NCI-H1092 treated with DMSO at 0.1 percent for 48 hours (cell line): ENCODE data around the gene DDX23.
"Not testable (repeated sequence)": the region's sequence is repeated elsewhere in the genome, so short reads cannot be mapped to it uniquely, and the experiment has no call there.

Source experiments
- DNase-seq: peaks from one replicate; lab custom pipeline; 2025; lab: John Stamatoyannopoulos, UW

The DDX23 gene

DNA sequence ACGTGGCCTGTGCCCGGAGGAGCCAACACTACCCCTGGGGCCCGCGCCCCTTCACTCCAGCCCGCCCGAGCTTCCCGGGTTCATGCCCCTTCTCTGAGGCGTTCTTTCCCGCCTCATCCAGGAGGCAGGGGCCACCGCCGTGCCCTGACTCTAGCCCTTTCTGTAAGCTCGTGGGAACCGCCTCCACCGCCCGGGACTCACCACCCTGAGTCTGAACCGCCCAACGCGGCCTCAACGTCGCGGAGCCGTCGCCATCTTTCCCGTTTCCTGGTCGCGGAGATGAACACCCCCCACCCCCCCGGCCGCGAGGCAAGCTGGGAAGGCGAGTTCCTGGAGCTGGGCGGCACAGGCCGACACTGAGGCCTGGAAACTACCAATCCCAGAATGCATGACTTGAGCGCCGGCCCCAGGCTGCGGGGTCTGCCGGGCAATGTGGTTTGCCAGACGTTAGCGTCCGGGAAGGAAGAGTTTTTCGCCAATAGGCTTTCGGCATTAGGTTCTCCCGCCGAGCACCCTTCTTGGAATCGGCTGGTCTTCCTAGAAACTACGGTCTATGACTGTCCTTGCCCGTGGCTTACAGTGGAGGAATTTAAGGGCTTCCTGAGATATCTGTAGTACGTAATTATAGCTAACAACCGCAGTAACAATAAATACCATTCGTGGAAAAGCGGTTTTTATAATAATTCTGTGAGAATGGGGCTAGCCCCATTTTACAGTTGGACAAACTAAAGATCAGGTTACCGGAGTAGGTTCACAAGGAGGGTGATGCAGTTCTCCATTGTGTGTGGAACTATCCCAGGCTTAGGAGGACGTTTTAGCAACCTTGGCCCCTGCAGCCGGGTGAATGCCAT lies at the start of gene DDX23:
DDX23 (minus strand) TSS at position 281 of the 851 bp plus-strand sequence. CDS start 6,381 bp downstream, outside the sequence.
- peak; percentile 93 for DNase-seq

DNA sequence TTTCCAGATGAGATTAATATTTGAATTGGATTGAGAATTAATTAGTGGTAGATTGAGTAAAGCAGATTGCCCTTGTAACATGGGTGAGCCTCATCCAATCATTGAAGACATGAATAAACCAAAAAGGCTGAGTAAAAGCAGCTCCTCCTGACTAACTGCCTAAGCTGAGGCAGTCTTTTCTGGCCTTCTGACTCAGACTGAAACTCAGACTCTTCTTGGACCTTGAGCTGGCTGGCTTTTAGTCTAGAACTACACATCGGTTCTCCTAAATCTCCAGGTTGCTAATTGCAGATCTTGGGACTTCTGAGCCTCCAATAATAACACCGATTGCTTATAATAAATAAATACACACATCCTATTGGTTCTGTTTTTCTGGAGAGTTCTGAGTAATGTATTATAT lies 49.3 kb upstream of the DDX23 start:
- DNase-seq = no peak

DNA sequence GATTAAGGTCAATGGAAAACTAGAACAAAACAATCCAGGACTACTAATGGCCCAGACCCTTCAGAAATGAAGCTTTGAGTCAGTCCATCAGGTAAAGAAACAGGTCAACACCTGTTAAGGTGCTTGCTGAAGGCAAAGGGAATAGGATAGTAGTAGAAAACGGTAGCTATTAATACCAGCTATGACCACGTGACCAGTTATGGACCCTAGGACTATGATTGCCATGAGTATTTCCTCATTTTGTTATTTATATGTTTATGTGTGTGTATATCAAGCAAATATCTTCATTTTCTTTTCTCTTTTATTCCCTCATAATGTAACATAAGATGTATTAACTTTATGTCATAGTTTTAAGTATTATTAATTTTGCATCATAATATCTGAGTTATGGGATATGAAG lies 47.7 kb upstream of the DDX23 start:
- DNase-seq = no peak

DNA sequence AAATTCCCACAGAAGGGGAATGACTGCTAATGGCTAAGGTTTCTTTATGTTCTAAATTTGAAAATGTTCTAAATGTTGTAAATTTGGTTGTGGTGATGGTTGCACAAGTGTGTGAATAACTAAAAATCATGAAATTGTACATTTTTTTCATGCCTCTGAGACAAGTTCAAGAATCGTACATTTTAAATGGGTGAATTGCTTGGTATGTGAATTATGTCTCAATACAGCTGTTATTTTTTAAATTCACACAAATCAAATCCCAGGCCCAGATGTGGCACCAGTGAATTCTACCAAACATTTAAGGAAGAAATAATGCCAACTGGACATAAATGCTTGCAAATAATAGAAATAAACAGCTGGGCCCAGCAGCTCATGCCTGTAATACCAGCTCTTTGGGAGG lies 42.3 kb upstream of the DDX23 start:
- DNase-seq = no peak

DNA sequence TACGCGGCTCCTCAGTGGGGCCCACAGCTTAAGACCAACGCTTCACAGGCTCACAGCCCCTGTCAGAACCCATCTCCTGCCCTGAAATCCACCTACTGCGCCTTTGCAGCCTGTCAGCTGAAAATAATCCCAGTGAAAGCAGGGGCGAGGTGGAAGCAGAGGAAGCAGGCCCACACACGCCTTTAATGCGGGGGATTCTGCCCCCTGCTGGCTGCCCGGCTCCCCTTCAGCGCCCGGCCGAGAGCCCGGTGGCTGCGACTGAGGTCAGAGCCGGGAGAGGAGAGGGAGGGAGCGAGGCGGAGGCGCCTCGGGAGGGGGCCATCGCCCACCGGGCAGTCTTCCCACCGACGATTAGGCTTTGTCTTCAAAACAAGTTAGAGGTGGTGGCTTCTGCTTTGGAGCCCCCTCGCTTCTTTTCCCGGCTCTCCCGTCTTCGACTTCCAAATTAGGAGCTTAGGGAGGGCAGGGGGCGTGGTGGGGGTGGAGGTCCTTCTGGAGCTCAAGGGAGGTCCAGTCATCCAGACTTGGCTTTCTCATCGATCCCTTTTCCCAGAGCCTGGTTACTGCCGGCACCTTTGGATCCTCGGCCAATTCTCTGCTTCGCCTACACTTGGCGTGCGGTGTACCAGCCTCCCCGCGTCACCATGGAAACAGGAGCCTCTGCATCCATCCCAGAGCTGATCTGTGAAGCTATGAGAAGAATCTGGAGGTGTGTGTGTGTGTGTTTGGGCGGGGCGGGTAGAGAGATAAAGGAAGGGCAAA lies 38.9 kb upstream of the DDX23 start:
- peak; percentile 31 for DNase-seq

DNA sequence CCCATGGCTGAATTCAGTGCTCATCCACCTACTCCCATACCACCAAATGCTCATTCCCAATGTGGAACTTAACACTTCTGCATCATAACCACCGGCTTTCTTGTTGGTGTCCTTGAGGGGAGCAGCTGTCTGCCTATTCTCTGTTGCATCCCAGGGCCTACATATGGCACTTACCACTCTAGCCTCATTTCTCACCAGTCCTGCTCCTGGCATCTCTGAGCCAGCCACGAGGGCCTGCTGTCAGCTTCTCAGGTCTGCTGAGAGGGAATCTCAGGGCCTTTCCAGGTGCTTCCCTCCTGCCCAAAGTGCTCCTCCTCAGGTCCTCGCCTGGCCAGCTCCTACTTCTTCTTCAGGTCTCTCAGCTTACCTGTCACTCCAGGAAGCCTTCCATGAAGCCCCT lies 37.7 kb upstream of the DDX23 start:
- DNase-seq = no peak

DNA sequence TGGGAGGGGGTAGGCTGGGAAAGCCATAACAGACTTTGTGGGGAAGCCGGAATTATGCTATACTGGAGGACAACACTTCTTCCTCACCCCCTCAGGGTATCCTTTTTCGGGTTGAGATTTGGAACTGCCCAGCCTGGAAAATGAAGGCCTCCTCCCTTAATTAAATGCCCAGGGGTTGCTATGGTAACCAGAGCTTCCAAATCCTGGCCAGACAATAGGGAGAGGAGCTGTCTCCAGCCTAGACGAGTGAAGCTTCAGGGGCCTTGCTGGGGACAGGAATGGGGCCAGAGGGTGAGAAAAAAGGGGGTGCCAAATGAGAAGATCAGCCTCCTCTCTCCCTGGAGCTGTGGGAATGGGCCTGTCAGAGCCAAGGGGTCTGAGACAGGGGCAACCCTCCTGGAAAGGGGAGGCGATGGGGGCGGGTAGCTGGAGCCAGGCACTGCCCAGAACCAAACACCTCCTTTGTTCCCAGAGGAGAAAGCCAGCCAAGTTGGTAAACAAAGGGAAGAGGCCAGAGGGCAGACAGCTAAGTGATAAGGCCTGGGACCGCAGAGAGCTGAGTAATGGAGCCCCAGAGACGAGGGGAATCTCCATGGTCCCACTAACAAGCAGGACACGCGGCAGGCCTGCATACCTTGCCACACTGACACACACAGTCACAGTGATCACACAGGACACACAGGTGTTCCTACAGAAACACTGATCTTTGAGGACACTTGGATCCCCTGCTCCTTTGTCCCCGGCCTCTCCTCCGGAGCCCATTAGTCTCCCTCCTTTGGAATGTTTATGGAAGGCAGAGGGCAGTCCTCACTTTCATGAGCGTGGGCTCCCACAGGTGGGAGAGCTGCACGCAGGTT lies 31.6 kb upstream of the DDX23 start:
- DNase-seq = peak; percentile 0

DNA sequence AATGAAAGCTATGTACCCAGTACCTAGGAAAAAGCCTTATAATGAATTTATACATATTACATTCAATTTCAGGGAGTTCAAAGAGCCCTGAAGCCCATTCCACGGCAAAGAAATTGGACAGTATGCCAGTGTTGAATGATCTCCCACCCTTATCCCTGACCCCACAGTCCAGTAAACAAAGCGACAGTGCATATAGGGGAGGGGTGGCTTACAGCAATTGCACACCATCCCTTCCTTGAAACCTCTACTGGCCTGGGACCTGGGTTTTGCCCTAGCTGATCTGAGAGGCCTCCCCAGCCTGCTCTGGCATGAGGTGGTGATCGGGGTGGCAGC lies 31.0 kb upstream of the DDX23 start:
- DNase-seq = no peak

DNA sequence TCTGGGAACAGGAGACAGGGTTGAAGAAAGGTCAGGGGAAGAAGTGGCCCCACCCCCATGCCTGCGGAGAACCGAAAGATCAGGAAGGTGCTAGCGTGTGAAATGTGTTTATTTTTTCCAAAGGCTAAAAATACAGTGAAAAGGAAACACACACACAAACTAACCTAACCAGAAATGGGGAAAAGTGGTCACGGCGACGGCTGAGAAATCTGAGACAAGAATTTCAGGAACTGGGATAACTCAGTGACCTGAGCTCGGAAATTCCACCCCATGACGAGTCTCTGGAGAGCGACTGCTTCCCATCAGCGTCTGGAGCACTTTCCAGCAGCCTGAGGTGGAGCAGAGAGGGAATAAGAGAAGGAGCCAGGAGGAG lies 30.3 kb upstream of the DDX23 start:
- no peak for DNase-seq

DNA sequence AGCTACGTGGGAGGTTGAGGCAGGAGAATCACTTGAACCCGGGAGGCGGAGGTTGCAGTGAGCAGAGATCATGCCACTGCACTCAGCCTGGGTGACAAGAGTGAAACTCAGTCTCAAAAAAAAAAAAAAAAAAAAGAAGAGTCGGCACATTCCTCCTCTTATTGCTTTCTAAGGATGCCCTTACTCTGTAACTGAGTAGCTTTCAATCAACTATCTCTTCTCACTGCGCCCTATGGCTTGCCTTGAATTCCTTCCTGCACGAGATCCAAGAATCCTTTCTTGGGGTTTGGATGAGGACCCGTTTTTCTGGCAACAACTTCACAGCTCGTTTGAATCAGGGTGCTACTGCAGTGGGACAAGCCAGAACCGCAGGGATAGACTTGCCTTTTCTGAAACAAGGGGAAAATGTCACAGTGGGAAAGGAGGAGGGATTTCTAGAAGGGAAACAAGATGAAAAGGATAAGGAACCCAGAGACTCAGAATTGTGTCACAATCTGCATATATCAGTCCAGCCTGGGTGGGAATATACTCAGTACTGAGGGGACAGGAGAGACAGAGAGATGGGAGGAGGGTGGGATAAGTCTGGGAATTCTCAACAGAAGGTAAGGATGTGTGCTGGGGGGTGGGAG lies 29.8 kb upstream of the DDX23 start:
- no peak for DNase-seq

DNA sequence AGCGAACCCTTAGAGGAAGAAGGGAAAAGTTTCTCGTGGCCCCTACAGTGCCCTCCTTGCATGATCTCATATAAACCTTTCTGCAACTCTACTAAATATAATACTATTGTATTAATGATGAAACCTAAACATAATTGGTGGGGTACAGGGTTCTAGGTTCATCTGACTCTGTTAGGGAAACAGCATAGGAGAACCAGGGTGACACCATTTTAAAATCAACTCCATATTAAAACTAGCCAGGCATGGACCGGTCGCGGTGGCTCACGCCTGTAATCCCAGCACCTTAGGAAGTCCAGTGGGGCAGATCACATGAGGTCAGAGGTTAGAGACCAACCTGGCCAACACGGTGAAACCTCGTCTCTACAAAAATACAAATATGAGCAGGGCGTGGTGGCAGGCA lies 28.7 kb upstream of the DDX23 start:
- no peak for DNase-seq

DNA sequence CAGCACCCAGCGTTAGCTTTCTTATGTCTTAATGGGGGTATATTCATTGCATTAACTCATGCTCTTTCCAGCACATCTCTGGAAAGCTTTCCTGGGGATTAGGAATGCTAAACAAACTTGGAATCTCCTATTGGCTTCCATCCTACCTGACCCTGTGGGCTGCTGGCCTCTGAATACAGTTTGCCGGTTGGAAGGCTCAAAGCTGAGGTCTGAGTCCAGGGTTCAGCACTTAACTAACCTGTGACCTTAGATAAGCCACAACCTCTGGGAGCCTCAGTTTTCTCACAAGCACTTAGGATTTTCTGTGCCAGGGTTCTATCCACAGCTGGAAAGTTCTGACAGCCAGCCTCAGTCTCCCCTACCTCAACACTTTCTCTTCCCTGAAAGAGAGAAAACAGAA lies 26.6 kb upstream of the DDX23 start:
- DNase-seq = no peak

DNA sequence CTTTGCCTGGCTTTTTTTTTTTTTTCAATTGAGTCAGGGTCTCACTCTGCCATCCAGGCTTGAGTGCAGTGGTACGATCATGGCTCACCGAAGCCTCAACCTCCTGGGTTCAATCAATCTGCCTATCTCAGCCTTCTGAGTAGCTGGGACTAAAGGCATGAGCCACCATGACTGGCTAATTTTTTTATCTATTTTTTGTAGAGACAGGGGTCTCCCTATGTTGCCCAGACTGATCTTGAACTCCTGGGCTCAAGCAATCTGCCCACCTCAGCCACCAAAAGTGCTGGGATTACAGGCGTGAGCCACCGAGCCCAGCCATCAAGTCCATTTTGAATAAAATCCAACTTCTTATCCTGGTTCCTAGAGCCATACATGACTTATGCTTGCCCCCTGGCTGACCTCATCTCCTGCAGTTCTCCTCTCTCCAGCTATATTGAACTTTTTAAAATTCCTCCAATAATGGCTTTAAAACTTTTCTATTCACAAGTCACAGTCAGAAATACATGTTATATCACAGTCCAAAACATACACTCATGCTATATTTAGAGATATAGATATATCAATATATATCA lies 24.1 kb upstream of the DDX23 start:
- DNase-seq = no peak

DNA sequence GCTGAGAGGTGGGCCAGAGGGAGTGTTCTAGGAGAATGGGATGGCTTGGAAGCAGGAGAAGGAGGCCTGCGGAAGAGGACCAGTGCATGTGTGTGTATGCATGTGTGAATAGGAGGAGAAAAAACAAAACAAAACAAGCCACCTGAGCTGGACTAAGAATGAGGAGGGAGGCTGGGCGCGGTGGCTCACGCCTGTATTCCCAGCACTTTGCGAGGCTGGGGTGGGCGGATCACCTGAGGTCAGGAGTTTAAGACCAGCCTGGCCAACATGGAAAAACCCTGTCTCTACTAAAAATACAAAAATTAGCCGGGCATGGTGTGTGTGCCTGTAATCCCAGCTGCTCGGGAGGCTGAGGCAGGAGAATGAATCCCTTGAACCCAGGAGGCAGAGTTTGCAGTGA lies 21.6 kb upstream of the DDX23 start:
- DNase-seq = not testable (repeated sequence)

DNA sequence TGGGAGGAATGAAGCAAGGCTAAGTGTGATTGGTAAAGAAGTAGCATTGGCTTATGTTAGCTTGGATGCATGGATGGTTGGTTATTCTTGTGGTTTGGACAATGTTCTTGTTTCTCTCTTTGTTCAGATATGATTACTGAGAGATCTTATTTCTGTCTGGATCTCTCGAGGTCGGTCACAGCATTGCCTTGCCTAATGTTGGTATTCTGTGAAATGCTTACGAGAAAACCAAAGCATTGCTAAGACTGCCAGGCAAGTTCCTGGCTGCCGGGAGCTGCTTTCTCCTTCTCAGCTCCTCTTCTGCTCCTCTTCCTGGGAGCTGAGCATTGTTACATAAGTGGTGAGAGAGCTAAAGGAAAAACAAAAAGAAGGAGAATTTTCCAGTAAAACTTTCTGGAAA lies 21.1 kb upstream of the DDX23 start:
- no peak for DNase-seq

DNA sequence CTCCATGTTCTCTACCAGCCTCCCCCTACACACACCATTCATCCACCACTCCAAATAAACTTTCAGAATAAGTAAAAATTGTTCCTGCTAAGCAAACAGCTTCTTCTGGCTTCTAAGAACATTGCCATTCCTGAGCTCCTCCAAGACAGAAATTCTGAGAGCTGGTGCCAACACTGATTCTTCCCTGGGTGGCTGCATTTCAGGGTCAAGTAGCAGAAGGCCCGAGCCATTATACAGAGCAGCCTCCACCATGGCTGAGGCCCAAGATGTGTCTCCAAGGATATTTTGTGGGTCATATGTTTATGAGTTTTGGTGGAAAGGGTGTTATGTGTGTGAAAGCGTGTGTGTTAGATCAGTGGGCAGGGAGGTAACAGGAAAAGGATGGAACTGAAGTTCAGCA lies 17.2 kb upstream of the DDX23 start:
- DNase-seq = no peak

DNA sequence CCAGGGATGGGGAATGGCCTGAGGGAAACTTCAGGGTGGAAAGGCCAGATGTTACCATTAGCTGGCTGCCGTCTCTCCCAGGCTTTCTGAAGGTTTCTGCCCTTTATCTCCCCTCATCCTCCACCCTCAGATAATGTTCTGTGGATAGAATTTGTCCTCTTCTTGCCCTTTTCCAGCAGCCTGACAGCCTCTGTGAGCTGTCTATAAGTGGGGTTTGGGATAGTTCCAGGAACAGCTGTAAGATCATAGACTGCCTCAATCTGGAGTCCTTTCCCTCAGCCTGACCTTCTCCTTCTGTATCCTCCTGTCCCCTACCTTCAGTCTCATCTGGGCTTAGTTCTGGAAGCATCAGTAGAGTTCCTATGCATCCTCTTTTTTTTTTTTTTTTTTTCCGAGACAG lies 16.5 kb upstream of the DDX23 start:
- no peak for DNase-seq

DNA sequence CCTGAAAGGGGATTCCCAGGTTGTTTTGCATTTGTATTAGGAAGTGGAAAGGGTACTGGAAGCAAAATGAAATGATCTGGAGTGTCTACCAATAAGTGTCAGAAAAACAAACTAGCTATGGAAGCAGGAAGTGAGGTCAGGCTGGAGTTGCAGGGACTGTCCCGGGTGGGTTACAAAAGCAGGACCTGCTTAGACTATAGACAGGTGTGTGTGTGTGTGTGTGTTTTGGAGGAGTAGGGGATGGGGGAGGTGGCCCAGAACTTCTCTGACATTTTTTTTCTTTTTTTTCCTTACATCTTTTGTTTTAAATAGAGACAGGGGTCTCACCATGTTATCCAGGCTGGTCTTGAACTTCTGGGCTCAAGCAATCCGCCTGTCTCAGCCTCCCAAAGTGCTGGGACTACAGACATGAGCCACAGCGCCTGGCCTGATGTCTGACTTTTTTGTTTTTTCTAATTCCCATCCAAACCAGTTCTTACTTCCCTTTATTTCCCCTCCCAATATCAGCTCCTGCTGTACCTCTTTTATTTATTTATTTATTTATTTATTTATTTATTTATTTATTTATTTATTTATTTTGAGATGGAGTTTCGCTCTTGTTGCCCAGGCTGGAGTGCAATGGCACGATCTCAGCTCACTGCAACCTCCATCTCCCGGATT lies 14.2 kb upstream of the DDX23 start:
- DNase-seq = no peak

DNA sequence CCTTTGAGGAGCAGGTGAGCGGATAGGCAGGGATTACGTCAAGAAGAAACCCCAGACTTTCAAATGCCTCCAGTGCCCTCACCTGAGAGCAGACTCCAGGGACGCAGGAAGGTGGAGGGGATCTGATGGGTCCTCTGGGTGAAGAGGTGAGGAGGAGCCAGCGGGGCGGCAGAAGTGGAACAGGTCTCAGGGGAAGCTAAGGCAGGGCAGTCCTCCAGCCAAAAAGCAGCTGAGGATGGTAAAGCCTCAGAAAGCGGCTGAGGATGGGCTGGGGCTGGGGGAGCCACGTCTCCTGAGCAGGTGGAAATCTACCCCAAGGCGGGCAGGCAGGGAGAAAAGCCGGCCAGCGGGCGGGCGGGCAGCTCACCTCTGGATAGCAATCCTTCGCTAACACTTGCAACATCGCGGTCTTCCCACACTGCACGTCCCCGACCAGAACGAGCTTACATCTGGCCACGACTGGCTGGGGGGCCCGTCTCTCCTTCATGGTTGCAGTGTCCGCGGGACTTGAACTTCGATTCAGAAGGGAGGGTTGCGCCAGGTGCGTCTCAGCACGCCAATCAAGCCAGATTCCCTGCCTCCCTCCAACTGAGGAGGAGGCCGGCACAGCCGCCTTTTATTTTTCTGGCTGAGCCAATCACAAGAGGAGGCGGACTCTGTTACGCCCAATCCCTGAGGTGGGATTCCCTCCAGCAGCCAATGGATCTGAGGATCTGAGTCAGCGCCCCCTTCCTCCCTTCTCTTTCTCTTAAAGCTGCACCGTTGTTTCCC lies 13.5 kb upstream of the DDX23 start, which contains the start of gene RND1:
RND1 (minus strand) TSS at position 590 of the 771 bp plus-strand sequence; CDS start at position 487, 103 bp downstream.
- DNase-seq = peak; percentile 88

DNA sequence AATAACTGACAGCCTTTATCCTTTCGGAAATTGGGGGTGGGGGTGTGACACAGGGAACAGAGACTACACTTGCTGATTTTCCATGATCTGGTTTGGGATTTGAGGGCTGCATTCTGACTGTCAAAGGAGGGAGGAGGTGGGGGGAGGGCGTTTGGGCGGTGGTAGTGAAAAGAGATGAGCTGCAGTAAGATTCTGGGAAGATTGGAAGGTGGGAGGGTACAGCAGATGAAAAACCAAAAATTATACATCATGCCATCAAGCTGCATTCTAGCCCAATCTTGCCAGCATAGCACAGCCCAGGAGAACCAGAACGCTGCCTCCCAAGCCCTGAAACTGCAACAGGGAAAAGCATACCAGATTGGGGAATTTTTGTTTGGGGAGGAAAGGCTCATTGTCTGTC lies 11.3 kb upstream of the DDX23 start:
- DNase-seq = no peak
